ENCODE results near the gene HBA2. TPM values are rescaled to one million over a fixed set of nuclear protein-coding genes. Genes with fewer than 3 reads are reported as not detected.

HBA2 gene
- total and polyA plus RNA-seq, 2 of the 4 experiments (the other 2 are of a cell fraction) = not detected

- H3K4me2 ChIP-seq (ENCODE audit: low read depth, low read length) = no peak overlapping the region
- no peaks in the 10 kb centered on the region for H3K9me3 ChIP-seq (ENCODE audit: control insufficient read depth, insufficient read depth, low read length)
- no peak overlapping the region for H2AK5ac ChIP-seq (ENCODE audit: low read depth, low read length)
- no TSS peak for BruUV-seq (replicated peaks)
- in situ Hi-C loops (cut with MboI; ENCODE audit: low sequenced_read_pairs) = no loop called here
- no peak for TF ChIP-seq USF2 (IDR thresholded peaks at IDR 0.05; ENCODE audit: low read depth, low read length)
- no peak for TF ChIP-seq POLR2A (IDR thresholded peaks at IDR 0.05; ENCODE audit: low read depth, low read length)
- no peak for TF ChIP-seq BHLHE40 (IDR thresholded peaks at IDR 0.05; ENCODE audit: low read depth, low read length)
- TF ChIP-seq SMC3 (IDR thresholded peaks at IDR 0.05; ENCODE audit: low read depth, low read length) = no peak
- no peak for TF ChIP-seq CEBPB (IDR thresholded peaks at IDR 0.05; ENCODE audit: low read depth, low read length)
- TF ChIP-seq RCOR1 (IDR thresholded peaks at IDR 0.05; ENCODE audit: insufficient replicate concordance, low read length) = no peak
- POLR2A ChIA-PET (ENCODE audit: unreplicated experiment) = no interaction called here
- CTCF ChIA-PET = no interaction called here
- H2BK20ac ChIP-seq (ENCODE audit: low read depth, low read length) = no peak overlapping the region
- H3K9ac ChIP-seq (ENCODE audit: low read depth, low read length) = no peak overlapping the region
- H3K79me1 ChIP-seq (ENCODE audit: low read depth in 1 of 2, low read length in 2 of 2) = 0 out of 4 replicates have a peak, but pooled peaks cover 0 to 11% of the 10 kb centered on the region in 2 experiments
- H3K4ac ChIP-seq (ENCODE audit: low read depth, low read length) = no peak overlapping the region
- no peak overlapping the region for H2AK9ac ChIP-seq (replicated peaks; ENCODE audit: low read depth, low read length, poor library complexity)
- H4K8ac ChIP-seq (ENCODE audit: low read depth in 2 of 2, low read length in 2 of 2) = no peak overlapping the region
- H3K18ac ChIP-seq (ENCODE audit: low read depth, low read length) = no peak overlapping the region
- no peaks in the 10 kb centered on the region for H3K9me1 ChIP-seq (ENCODE audit: insufficient read depth, low read length)
- H3K23ac ChIP-seq (ENCODE audit: low read depth, low read length) = no peak overlapping the region
- no peak overlapping the region for H2BK15ac ChIP-seq (ENCODE audit: low read depth, low read length)
- no peak overlapping the region for H2BK5ac ChIP-seq (ENCODE audit: low read depth, low read length, poor library complexity, severe bottlenecking)
- no peak overlapping the region for H3K4me3 ChIP-seq (ENCODE audit: insufficient read depth, low read depth, low read length)
- peaks cover 25% of the 10 kb centered on the region for H4K20me1 ChIP-seq (ENCODE audit: insufficient read depth, low read length)
- no peak overlapping the region for H2AFZ ChIP-seq (replicated peaks; ENCODE audit: low read length, poor library complexity)
- DNase-seq (no peak), ATAC-seq (ENCODE audit: low read depth) (no peak)
- H3K4me1 ChIP-seq (ENCODE audit: control insufficient read depth, insufficient read depth, low read length) = peaks cover 5% of the 10 kb centered on the region; the same call in 1 of the 2 replicates
- 100% methylated on average over 1 of the region's 11 CpGs; no CpG with 5 or more reads in 1 of the 2 experiments for WGBS, 2 experiments (ENCODE audit: extremely low coverage in 2 of 2, insufficient read length in 1 of 2)
- dilution Hi-C loops (cut with HindIII; ENCODE audit: low sequenced_read_pairs, unreplicated experiment) = no loop called here
- peaks cover 40% of the 10 kb centered on the region for H3K36me3 ChIP-seq (ENCODE audit: control insufficient read depth, insufficient read depth, low read length)
- no peak overlapping the region for H3K56ac ChIP-seq (ENCODE audit: extremely low read depth, insufficient read depth, low read length)
- no peak overlapping the region for H3K14ac ChIP-seq (replicated peaks; ENCODE audit: low read depth, low read length)
- no peak overlapping the region for H4K91ac ChIP-seq (ENCODE audit: insufficient read depth, low read depth, low read length)
- H3K27ac ChIP-seq (ENCODE audit: insufficient read depth, low read length) = no peak overlapping the region
- no peak overlapping the region for H4K5ac ChIP-seq (ENCODE audit: low read depth, low read length)
- no peak overlapping the region for H2BK120ac ChIP-seq (ENCODE audit: low read depth, low read length)
- intact Hi-C loops (cut with micrococcal nuclease) = no loop called here
- H3K27me3 ChIP-seq (ENCODE audit: control insufficient read depth, insufficient read depth, low read length) = no peaks in the 10 kb centered on the region
These were observed 13.0 kb downstream of the HBA2 start for GRCh38 chr16:185691-186090.
